Measurements from ENCODE around the gene PTOV1.

DNA sequence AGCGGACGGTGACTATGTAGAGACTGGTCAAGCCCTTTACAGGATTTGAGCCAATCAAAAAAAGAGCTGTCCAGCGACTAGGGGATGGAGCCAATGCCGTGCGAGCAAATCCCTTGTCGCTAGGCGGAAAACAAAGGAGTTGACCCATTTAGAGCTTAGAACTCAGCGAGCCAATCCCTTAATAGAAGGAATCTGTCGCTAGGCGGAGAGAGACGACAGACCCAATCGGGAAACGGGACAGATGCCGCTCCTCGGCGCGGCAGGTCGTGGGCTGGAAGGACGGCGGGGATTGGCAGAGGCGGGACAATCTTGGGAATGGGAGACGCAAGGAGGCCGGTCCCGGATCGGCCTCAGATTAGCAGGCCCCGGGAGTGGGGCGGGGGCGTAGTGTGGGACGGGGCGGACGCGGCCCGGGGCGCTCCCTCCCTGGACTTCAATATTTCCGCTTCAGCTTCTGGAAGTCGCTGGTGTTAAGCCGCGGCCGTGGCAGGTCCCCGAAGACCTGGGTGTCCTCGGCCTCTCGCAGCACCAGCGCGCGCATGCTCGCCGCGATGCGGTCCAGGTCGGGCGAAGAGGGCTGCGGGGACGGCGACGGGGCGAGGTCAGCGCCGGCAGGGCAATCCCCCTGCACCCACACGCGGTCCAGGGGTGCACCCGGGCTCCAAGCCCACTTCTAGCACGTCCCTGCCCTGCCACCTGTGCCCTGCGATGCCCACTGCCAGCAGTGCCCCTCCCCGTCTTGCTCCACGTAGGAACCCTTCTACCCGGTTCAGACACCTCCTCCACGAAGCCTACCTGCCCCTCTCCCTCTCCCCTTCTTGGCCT lies 18.7 kb downstream of the PTOV1 start:
- no peak for TF ChIP-seq ZNF629 (tag by site-specific recombination; IDR thresholded peaks at IDR 0.05)
- no peak for TF ChIP-seq ZNF121 (tag by site-specific recombination; IDR thresholded peaks at IDR 0.05)
- TF ChIP-seq ZNF473 (tag by site-specific recombination; IDR thresholded peaks at IDR 0.05): no peak
- no peak for TF ChIP-seq ZFP41 (tag by site-specific recombination; IDR thresholded peaks at IDR 0.05; ENCODE audit: borderline replicate concordance)
- TF ChIP-seq, protein P1, sequence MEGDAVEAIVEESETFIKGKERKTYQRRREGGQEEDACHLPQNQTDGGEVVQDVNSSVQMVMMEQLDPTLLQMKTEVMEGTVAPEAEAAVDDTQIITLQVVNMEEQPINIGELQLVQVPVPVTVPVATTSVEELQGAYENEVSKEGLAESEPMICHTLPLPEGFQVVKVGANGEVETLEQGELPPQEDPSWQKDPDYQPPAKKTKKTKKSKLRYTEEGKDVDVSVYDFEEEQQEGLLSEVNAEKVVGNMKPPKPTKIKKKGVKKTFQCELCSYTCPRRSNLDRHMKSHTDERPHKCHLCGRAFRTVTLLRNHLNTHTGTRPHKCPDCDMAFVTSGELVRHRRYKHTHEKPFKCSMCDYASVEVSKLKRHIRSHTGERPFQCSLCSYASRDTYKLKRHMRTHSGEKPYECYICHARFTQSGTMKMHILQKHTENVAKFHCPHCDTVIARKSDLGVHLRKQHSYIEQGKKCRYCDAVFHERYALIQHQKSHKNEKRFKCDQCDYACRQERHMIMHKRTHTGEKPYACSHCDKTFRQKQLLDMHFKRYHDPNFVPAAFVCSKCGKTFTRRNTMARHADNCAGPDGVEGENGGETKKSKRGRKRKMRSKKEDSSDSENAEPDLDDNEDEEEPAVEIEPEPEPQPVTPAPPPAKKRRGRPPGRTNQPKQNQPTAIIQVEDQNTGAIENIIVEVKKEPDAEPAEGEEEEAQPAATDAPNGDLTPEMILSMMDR (tag by site-specific recombination; IDR thresholded peaks at IDR 0.05): peak; percentile 27; the same call in 1 of the 2 replicates
- peak; percentile 45; the same call in 1 of the 2 replicates for TF ChIP-seq ZNF561 (tag by site-specific recombination; IDR thresholded peaks at IDR 0.05; ENCODE audit: borderline replicate concordance)
- peak; percentile 96 for TF ChIP-seq KLF8 (tag by site-specific recombination; IDR thresholded peaks at IDR 0.05)
- TF ChIP-seq, protein P2, sequence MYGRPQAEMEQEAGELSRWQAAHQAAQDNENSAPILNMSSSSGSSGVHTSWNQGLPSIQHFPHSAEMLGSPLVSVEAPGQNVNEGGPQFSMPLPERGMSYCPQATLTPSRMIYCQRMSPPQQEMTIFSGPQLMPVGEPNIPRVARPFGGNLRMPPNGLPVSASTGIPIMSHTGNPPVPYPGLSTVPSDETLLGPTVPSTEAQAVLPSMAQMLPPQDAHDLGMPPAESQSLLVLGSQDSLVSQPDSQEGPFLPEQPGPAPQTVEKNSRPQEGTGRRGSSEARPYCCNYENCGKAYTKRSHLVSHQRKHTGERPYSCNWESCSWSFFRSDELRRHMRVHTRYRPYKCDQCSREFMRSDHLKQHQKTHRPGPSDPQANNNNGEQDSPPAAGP (tag by site-specific recombination; IDR thresholded peaks at IDR 0.05): no peak; the same call in 1 of the 2 replicates
- TF ChIP-seq, protein P3, sequence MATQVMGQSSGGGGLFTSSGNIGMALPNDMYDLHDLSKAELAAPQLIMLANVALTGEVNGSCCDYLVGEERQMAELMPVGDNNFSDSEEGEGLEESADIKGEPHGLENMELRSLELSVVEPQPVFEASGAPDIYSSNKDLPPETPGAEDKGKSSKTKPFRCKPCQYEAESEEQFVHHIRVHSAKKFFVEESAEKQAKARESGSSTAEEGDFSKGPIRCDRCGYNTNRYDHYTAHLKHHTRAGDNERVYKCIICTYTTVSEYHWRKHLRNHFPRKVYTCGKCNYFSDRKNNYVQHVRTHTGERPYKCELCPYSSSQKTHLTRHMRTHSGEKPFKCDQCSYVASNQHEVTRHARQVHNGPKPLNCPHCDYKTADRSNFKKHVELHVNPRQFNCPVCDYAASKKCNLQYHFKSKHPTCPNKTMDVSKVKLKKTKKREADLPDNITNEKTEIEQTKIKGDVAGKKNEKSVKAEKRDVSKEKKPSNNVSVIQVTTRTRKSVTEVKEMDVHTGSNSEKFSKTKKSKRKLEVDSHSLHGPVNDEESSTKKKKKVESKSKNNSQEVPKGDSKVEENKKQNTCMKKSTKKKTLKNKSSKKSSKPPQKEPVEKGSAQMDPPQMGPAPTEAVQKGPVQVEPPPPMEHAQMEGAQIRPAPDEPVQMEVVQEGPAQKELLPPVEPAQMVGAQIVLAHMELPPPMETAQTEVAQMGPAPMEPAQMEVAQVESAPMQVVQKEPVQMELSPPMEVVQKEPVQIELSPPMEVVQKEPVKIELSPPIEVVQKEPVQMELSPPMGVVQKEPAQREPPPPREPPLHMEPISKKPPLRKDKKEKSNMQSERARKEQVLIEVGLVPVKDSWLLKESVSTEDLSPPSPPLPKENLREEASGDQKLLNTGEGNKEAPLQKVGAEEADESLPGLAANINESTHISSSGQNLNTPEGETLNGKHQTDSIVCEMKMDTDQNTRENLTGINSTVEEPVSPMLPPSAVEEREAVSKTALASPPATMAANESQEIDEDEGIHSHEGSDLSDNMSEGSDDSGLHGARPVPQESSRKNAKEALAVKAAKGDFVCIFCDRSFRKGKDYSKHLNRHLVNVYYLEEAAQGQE (tag by site-specific recombination; IDR thresholded peaks at IDR 0.05): no peak
- no peak for TF ChIP-seq MYNN (tag by site-specific recombination; IDR thresholded peaks at IDR 0.05; ENCODE audit: borderline replicate concordance)
- no peak for TF ChIP-seq ZBTB7A (tag by site-specific recombination; IDR thresholded peaks at IDR 0.05; ENCODE audit: low read depth)
- TF ChIP-seq KLF1 (tag by site-specific recombination; IDR thresholded peaks at IDR 0.05): no peak; the same call in none of the 2 replicates

Measured in HEK293 (cell line).